Kidney epithelial cell (primary cell): Measurements from ENCODE around the gene MYO5C. TPM values are rescaled to one million over a fixed set of nuclear protein-coding genes. Genes with fewer than 3 reads are reported as not detected.

Experiments
- DNase-seq: peaks from one replicate; pipeline ENCODE4 v3.0.0-alpha.2; 2010; ENCODE audit warnings: low read depth
- H3K27me3 ChIP-seq: 2 replicates; pipeline ENCODE4 v1.6.0; 2011; ENCODE audit warnings: low read length; ENCODE audit not compliant: control insufficient read depth, insufficient read depth
- H3K36me3 ChIP-seq: 2 replicates; pipeline ENCODE4 v1.5.1; 2011; ENCODE audit warnings: low read length; ENCODE audit not compliant: control insufficient read depth, insufficient read depth
- H3K4me3 ChIP-seq: 2 replicates; pipeline ENCODE4 v1.5.1; 2011; ENCODE audit warnings: low read depth, mild to moderate bottlenecking, control low read depth, low read length
- total RNA-seq: library from RNA; depleted of rRNA; stranded (reverse); fragments of >200 nt; gene quantifications from 2 replicates; pipeline ENCODE4 v1.2.3, GENCODE V29; 2015
- TF ChIP-seq, protein P1 (sequence below): IDR thresholded peaks from 2 replicates; pipeline ENCODE4 v1.5.1; 2011; ENCODE audit warnings: mild to moderate bottlenecking, moderate library complexity, low read length, control low read depth, inconsistent platforms; ENCODE audit not compliant: insufficient read depth, poor library complexity, severe bottlenecking

The MYO5C gene
- total RNA-seq, 1 donor from 2014 or later, result 26.4 TPM

DNA sequence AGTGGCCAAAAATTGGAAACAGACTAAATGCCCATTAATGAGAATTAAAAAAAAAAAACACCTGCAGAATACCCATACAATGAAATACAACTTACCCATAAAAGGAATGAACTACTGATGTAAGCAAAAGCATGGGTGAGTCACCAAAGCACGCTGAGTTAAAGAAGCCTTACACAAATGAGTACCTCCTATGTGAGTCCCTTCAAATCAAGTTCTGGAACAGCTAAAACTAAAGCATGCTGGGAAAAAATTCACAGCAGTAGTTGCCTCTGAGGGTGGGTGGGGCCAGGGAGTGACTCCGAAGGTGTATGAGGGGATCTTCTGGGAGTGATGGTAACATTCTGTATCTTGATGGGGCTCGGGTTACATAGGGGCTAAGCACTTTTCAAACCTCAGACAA is 11.4 kb downstream of the MYO5C start:
- H3K27me3 ChIP-seq, result no peaks in the 10 kb centered on the region
- no peak for DNase-seq
- H3K4me3 ChIP-seq, result no peak overlapping the region
- H3K36me3 ChIP-seq, result no peaks in the 10 kb centered on the region
- TF ChIP-seq, protein P1, sequence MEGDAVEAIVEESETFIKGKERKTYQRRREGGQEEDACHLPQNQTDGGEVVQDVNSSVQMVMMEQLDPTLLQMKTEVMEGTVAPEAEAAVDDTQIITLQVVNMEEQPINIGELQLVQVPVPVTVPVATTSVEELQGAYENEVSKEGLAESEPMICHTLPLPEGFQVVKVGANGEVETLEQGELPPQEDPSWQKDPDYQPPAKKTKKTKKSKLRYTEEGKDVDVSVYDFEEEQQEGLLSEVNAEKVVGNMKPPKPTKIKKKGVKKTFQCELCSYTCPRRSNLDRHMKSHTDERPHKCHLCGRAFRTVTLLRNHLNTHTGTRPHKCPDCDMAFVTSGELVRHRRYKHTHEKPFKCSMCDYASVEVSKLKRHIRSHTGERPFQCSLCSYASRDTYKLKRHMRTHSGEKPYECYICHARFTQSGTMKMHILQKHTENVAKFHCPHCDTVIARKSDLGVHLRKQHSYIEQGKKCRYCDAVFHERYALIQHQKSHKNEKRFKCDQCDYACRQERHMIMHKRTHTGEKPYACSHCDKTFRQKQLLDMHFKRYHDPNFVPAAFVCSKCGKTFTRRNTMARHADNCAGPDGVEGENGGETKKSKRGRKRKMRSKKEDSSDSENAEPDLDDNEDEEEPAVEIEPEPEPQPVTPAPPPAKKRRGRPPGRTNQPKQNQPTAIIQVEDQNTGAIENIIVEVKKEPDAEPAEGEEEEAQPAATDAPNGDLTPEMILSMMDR, result no peak

DNA sequence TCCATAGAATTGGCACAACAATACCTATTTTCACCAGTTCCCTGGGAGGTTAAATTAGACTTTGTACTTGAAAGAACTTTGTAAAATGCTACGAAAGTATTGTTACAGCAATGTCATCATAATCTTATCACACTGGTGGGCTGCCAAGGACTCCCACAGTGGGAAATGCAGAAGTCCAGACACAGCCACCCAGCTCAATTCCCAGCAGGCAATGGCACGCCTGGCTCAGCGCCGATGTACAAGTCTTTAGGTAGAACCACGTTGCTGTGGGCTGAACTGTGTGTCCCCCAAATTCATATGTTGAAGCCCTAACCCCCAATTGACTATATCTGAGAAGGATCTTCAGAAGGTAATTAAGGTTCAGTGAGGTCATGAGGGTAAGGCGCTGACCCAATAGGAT is 12.3 kb downstream of the MYO5C start:
- no peak overlapping the region for H3K4me3 ChIP-seq
- no peak for DNase-seq
- TF ChIP-seq, protein P1, result no peak
- H3K36me3 ChIP-seq, result no peaks in the 10 kb centered on the region
- H3K27me3 ChIP-seq, result no peaks in the 10 kb centered on the region

DNA sequence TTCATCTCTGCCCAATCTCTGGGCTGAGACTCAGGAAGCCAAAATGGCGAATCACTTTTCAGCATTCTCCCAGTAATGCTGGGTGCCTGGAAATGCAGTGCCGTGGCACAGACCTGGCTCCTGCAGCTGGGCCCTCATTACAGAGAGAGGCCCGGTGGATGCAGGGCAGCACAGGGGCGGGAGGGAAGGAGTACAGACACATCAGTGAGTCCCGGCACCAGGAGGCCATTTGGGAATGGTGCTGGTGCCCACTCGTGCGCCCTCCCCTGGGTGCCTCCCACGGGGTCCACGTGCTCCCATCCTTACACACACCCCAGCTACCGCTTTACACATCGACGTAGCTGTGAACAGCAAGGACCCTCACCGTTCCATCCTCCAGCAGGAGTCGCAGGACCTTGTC is 13.2 kb downstream of the MYO5C start:
- H3K4me3 ChIP-seq, result no peak overlapping the region
- peaks cover 1% of the 10 kb centered on the region for H3K36me3 ChIP-seq
- TF ChIP-seq, protein P1, result no peak
- DNase-seq, result no peak
- H3K27me3 ChIP-seq, result no peaks in the 10 kb centered on the region

DNA sequence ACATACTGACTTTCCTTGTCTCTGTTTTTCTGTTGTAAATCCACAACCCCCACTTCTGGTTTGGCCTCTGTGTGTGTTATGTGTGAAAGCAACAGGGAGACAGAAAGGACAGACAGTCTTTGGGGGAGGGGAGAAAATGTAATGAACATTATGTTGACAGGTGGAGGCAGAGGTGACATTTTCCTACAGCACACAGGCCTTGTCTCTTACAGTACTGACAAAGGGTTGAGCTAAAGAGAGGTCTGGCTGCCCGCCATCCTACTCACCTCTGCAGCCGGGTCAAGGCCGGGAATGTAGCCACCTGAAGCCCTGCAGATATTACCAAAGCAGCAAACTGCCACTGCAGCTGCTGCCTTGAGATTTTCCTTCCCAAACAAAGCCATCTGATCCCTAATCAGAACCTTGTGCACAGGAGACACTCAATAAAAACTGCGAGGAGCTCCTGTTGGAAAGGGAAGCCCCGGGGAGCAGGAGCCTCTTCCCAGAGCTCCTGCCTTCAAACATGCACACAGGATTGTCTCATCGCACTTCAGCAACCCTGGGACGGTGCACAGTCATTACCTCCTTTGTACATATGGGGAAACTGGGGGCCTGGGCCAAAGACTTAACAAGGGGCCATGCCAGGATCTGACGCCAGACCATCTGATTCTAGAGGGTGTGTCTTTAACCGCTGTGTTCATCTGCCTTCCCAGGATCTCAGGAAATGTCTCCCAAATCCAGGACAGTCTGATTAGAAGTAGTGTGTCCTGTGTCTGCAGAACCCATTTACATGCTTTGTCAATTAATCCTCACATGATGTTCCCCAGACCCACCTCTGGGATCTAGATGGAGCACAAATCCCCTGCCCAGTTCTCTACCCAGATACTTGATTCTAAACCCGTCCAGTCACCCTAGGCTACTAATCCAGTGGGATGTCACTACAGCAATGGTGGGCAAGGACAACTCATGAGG is 14.2 kb downstream of the MYO5C start:
- Histone ChIP-seq H3K4me3 (no peak overlapping the region), H3K36me3 (peaks cover 1% of the 10 kb centered on the region), H3K27me3 (no peaks in the 10 kb centered on the region)
- TF ChIP-seq, protein P1, result no peak
- no peak for DNase-seq

DNA sequence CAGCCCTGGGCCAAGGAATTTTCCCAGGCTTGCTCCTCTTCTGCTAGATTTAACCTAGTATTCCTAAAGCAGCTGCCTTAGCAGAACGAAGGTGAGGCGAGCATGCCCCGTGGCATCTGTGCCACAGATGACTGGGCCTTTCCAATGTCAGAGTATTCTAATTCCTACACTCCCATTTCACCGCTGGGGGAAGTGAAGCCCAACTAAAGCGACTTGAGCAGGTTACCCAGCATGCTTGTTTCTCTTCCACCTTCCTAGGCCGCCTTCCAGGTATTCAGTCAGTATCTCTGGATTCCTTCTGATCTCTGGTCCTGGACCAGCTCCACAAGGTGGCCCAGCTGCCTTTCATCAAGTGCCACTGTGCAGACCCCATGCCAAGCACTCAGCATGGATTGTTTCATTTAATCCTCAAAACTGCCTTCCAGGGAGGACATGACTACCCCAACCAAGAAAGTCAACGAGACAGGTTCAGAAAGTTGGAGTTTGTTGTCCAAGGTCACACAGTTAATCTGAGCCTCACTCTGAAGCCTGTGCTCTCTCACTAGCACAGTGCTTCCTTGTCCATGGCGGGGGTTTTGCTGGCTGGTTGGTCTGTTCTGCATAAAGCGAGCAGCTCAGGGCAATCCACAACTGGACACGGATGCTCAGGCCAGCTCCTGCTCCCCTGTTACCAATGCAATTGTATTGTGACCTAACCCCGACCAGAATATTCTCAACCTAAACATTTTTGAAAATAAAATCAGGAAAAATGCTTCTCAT is 15.1 kb downstream of the MYO5C start:
- Histone ChIP-seq H3K27me3 (no peaks in the 10 kb centered on the region), H3K4me3 (no peak overlapping the region), H3K36me3 (peaks cover 1% of the 10 kb centered on the region)
- no peak for DNase-seq
- TF ChIP-seq, protein P1, result no peak
